ENCODE results near the gene EFCAB11. TPM values are rescaled to one million over a fixed set of nuclear protein-coding genes. Genes with fewer than 3 reads are reported as not detected.

EFCAB11 gene
- total and polyA plus RNA-seq, 11 donors = 0.79 to 4.6 (median 3.3) TPM

- TF ChIP-seq CTCF (IDR thresholded peaks at IDR 0.05) (no peak), POLR2A (IDR thresholded peaks at IDR 0.05) (no peak)
- H3K9me3 ChIP-seq = peaks cover 0 to 3% (median 0%) of the 10 kb centered on the region in 12 donors
- DNase-seq (peak in 4 of 5 donors; percentile 32 to 82 (median 50)), ATAC-seq (peak; percentile 22 to 86 (median 65))
- WGBS, 4 donors = 62 to 93% (median 77%) methylated on average over 3 to 4 of the region's 4 CpGs
- no peak overlapping the region for H3K4me3 ChIP-seq
- H3K36me3 ChIP-seq = no peaks in the 10 kb centered on the region
- peaks cover 0 to 7% (median 0%) of the 10 kb centered on the region in 12 donors for H3K4me1 ChIP-seq
- H3K27ac ChIP-seq = peak overlapping the region in 1 of 12 donors; percentile 8
- no peaks in the 10 kb centered on the region for H3K27me3 ChIP-seq
- intact Hi-C loops (cut with DNase I) = no loop called here
Observed at GRCh38 chr14:89755816-89756215, 198.7 kb downstream of the EFCAB11 start.

- DNase-seq (no peak), ATAC-seq (no peak)
- intact Hi-C loops (cut with DNase I) = no loop called here
- peaks cover 0 to 3% (median 0%) of the 10 kb centered on the region in 12 donors for H3K9me3 ChIP-seq
- H3K27ac ChIP-seq = no peak overlapping the region
- TF ChIP-seq CTCF (IDR thresholded peaks at IDR 0.05) (no peak), POLR2A (IDR thresholded peaks at IDR 0.05) (no peak)
- H3K4me1 ChIP-seq = peaks cover 0 to 20% (median 0%) of the 10 kb centered on the region in 12 donors
- 94 to 95% (median 95%) methylated on average over 3 to 4 of the region's 4 CpGs for WGBS, 4 donors
- no peaks in the 10 kb centered on the region for H3K27me3 ChIP-seq
- no peak overlapping the region for H3K4me3 ChIP-seq
- H3K36me3 ChIP-seq = no peaks in the 10 kb centered on the region
Observed at GRCh38 chr14:89753828-89754412, 200.6 kb downstream of the EFCAB11 start.

DNA sequence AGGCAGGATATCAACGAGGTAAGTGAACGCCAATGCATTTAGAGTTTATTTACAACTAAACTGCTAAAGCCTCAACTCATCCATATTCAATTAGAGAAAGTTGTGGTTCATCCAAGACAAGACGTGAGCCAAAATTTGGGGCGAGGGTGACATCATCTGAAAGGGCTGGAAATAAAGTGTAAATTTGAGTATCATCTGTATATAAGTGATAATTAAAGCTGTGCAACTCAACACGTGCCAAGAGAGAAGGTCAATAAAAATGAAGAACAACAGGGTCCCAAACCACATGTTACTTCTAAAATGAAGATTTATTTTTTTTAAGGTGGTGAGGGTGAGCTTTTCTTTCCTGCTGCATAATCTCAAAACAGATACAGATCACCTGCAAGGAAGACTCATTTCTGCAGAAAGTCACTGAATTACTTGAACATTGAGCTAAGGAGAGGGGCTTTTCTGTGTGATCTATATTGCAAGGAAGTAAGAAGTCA, 203.6 kb downstream of the EFCAB11 start:
- ATAC-seq = no peak
- H3K36me3 ChIP-seq = no peaks in the 10 kb centered on the region
- TF ChIP-seq POLR2A (IDR thresholded peaks at IDR 0.05) (no peak), CTCF (IDR thresholded peaks at IDR 0.05) (no peak)
- no peak overlapping the region for H3K27ac ChIP-seq
- no peaks in the 10 kb centered on the region for H3K27me3 ChIP-seq
- H3K4me3 ChIP-seq = no peak overlapping the region
- DNase-seq = no peak
- H3K4me1 ChIP-seq = peaks cover 0 to 20% (median 0%) of the 10 kb centered on the region in 12 donors
- H3K9me3 ChIP-seq = peaks cover 0 to 10% (median 0%) of the 10 kb centered on the region in 12 donors
- intact Hi-C loops (cut with DNase I) = no loop called here
- WGBS, 4 donors = 78 to 85% (median 81%) methylated on average over 5 of the region's 5 CpGs

DNA sequence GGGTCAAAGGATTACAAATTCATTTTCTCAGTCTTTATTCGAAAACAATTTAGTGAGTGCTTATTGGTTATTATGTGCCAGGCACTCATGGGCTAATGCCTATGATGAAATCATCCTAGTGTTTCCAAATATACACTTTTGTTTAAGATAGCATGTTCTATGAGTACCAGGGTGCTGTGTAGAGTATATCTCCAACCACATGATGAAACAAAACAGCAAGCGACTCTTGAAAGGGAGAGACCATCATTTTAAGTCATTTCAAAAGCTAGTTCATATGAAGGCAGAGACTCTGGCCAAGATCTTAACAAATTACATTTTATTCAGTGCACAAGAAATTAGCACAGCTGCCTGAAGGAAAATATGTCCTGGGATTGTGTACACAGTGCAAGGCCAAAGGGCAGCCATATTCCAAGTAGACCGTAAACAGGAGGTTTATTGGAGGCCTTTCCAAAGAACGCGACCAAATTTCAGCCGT, 204.2 kb downstream of the EFCAB11 start:
- 79 to 83% (median 81%) methylated on average over 6 of the region's 6 CpGs for WGBS, 4 donors
- Histone ChIP-seq H3K4me3 (no peak overlapping the region), H3K36me3 (no peaks in the 10 kb centered on the region), H3K27ac (peak overlapping the region in 2 of 12 donors; percentile 8 to 18), H3K4me1 (peaks cover 0 to 20% (median 0%) of the 10 kb centered on the region in 12 donors), H3K27me3 (no peaks in the 10 kb centered on the region), H3K9me3 (peaks cover 0 to 10% (median 0%) of the 10 kb centered on the region in 12 donors)
- TF ChIP-seq CTCF (IDR thresholded peaks at IDR 0.05) (no peak), POLR2A (IDR thresholded peaks at IDR 0.05) (no peak)
- DNase-seq = no peak
- intact Hi-C loops (cut with DNase I) = no loop called here
- ATAC-seq = peak in 1 of 4 donors; percentile 37
